Heart left ventricle (tissue), 13 donors: ENCODE results near the gene ACAP3.

Source experiments
- CTCF ChIP-seq, 12 donors: fragments of 200-600 bp; sonication (generic) in 4 of 12; IDR thresholded peaks; one replicate each; pipeline versions ENCODE4 v1.5.0 to v1.8.0; 2018 to 2022; ENCODE audit warnings: antibody characterized with exemption in 12 of 12, mild to moderate bottlenecking in 5 of 12
- POLR2A ChIP-seq, 2 donors: fragments of 450-650 bp; IDR thresholded peaks; one replicate each; pipeline ENCODE4 v1.6.1; 2017; ENCODE audit warnings: antibody characterized with exemption in 2 of 2, mild to moderate bottlenecking in 2 of 2, moderate library complexity in 2 of 2
- donor health status: ischemic (EF 13 %, LVEDD 7.1; RV severe dilation, severe dysfunction).
- donor health status: DM: no; HTN: yes; CAD: no.
- donor health status: DM: no; HTN: no; CAD: no.
- donor health status: ischemic (EF 25% LVEDD 6.9; RV normal size, moderate dysfunction).
- donor health status: ischemic (EF 25% LVEDD 5.7; RV mildly dilated, moderate dysfunction).
- donor health status: ischemic (EF 35%, LVEDD 5.7; RV mildly dilated, moderate dysfunction).
- donor health status: nonischemic (EF 11% LVEDD 7.7; RV severe dilation, severe dysfunction).
- donor health status: DM: yes; HTN: yes; CAD: no.
- donor health status: PGD.
- donor health status: ischemic (EF 29% LVEDD 5.4; RV normal size, mild dysfunction).
- donor health status: nonischemic (EF 23%, LVEDD 6.1; RV moderate dilation, normal function).

- TF ChIP-seq CTCF (IDR thresholded peaks at IDR 0.05): peak in 10 of 12 donors; percentile 16 to 58 (median 36)
- TF ChIP-seq POLR2A (IDR thresholded peaks at IDR 0.05): no peak
Measured at GRCh38 chr1:1302006-1302430, 5.7 kb downstream of the ACAP3 start.
